ENCODE results near the gene PPDPF.

DNA sequence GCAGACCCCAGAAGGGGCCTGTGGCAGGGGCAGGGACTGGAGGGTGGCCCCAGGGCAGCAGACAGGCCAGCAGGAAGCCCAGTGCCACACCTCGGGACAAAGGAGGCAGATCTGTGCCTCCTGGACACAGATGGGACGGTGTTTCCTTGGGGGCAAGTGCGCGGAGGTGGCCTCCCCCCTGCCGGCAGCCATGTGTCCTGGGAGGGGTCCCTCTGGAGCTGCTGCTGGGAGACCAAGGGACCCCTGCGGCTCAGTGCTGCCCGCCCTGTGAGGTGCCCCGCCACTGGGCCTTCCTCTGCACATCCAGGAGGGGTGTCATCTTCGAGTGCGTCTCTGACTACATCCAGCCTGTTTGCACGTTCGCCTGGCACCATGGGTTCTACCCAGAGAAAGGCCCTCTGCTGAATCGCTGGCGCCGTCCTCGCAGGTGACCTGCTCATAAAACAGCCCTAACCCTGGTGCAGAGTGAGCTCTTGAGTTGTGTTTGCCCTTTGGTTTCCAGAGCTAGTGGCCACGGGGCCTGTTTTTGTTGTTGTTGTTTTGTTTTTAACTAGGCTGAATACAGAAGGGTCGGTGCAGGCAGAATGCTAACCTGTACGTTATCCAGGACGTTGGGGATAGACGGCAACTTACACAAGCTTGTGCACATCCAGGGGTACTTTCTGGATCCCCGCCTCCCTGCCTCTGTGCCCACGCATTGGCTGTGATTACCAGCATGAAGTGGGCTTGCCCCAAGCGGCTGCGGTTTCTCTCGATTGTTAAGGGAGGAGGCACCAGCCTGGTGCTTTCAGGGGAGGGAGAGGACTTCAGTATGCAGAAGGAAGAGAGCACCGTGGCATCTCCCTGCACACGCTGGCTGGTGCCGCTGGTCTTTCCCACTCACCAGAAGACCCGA, 46.8 kb upstream of the PPDPF start:
- TF ChIP-seq, protein P1, sequence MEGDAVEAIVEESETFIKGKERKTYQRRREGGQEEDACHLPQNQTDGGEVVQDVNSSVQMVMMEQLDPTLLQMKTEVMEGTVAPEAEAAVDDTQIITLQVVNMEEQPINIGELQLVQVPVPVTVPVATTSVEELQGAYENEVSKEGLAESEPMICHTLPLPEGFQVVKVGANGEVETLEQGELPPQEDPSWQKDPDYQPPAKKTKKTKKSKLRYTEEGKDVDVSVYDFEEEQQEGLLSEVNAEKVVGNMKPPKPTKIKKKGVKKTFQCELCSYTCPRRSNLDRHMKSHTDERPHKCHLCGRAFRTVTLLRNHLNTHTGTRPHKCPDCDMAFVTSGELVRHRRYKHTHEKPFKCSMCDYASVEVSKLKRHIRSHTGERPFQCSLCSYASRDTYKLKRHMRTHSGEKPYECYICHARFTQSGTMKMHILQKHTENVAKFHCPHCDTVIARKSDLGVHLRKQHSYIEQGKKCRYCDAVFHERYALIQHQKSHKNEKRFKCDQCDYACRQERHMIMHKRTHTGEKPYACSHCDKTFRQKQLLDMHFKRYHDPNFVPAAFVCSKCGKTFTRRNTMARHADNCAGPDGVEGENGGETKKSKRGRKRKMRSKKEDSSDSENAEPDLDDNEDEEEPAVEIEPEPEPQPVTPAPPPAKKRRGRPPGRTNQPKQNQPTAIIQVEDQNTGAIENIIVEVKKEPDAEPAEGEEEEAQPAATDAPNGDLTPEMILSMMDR (IDR thresholded peaks at IDR 0.05), result no peak
- no peak for TF ChIP-seq EZH2phosphoT487 (IDR thresholded peaks at IDR 0.05)
- no peak for TF ChIP-seq EZH2 (IDR thresholded peaks at IDR 0.05)
